Fibroblast of lung (primary cell): ENCODE data around the gene COASY. TPM values are rescaled to one million over a fixed set of nuclear protein-coding genes. Genes with fewer than 3 reads are reported as not detected.

Experiments
- DNase-seq, 2 donors: peaks; one replicate each; pipeline versions ENCODE4 v3.0.0 to v3.0.0-alpha.2; 2010; ENCODE audit warnings: low read depth in 2 of 2
- H2AFZ ChIP-seq: 2 replicates; pipeline ENCODE4 v1.5.1; 2012; ENCODE audit warnings: low read length, control low read depth, inconsistent platforms
- H3K27ac ChIP-seq: 2 replicates; pipeline ENCODE4 v1.5.1; 2011; ENCODE audit warnings: low read length, control low read depth; ENCODE audit not compliant: insufficient read depth
- H3K27me3 ChIP-seq: 2 replicates; pipeline ENCODE4 v1.5.1; 2011; ENCODE audit warnings: mild to moderate bottlenecking, low read length; ENCODE audit not compliant: control insufficient read depth, insufficient read depth
- H3K36me3 ChIP-seq: 2 replicates; pipeline ENCODE4 v1.5.1; 2011; ENCODE audit warnings: low read length; ENCODE audit not compliant: control insufficient read depth, insufficient read depth
- H3K4me1 ChIP-seq: 2 replicates; pipeline ENCODE4 v1.5.1; 2011; ENCODE audit warnings: low read length; ENCODE audit not compliant: control insufficient read depth, insufficient read depth; ENCODE audit errors: extremely low read depth
- H3K4me2 ChIP-seq: 2 replicates; pipeline ENCODE4 v1.5.1; 2011; ENCODE audit warnings: low read length, control low read depth; ENCODE audit not compliant: insufficient read depth; ENCODE audit errors: extremely low read depth
- H3K4me3 ChIP-seq, 4 experiments: fragments of 200-600 bp in 1 of 4; sonication (generic) in 1 of 4; replicated peaks in 1 of 4; 2 replicates each; pipeline ENCODE4 v1.5.1; 2011 to 2016; ENCODE audit warnings: low read length in 4 of 4, low read depth in 3 of 4, mild to moderate bottlenecking in 3 of 4, control low read depth in 2 of 4, inconsistent platforms in 1 of 4, mixed read lengths in 1 of 4; ENCODE audit not compliant: insufficient read depth in 1 of 4; ENCODE audit errors: control extremely low read depth in 1 of 4
- H3K79me2 ChIP-seq: 2 replicates; pipeline ENCODE4 v1.5.1; 2012; ENCODE audit warnings: mild to moderate bottlenecking, low read length, inconsistent platforms; ENCODE audit not compliant: control insufficient read depth, insufficient read depth
- H3K9ac ChIP-seq: 2 replicates; pipeline ENCODE4 v1.5.1; 2011; ENCODE audit warnings: mild to moderate bottlenecking, low read length, control low read depth; ENCODE audit not compliant: insufficient read depth
- H3K9me3 ChIP-seq: 2 replicates; pipeline ENCODE4 v1.5.1; 2012; ENCODE audit warnings: low read depth, low read length; ENCODE audit not compliant: control insufficient read depth, insufficient read depth
- H4K20me1 ChIP-seq: 2 replicates; pipeline ENCODE4 v1.5.1; 2011; ENCODE audit warnings: low read length; ENCODE audit not compliant: control insufficient read depth, insufficient read depth; ENCODE audit errors: extremely low read depth
- EZH2 ChIP-seq: IDR thresholded peaks from 2 replicates; pipeline ENCODE4 v1.5.1; 2012; ENCODE audit warnings: low read length, control low read depth, mild to moderate bottlenecking; ENCODE audit errors: missing control alignments
- polyA plus RNA-seq, 2 donors: library from polyadenylated mRNA; depleted of rRNA in 1 of 2; stranded (reverse) in 1 of 2; unstranded in 1 of 2; fragments of >200 nt; gene quantifications; 2 replicates each; pipeline ENCODE4 v1.2.1, GENCODE V29; 2011 to 2012; ENCODE audit warnings: missing spikeins in 1 of 2
- total RNA-seq: library from RNA; depleted of rRNA; stranded (reverse); fragments of >200 nt; gene quantifications from 2 replicates; pipeline ENCODE4 v1.2.1, GENCODE V29; 2014
- TF ChIP-seq, protein P1 (sequence below), 2 donors: IDR thresholded peaks in 1 of 2; conservative IDR thresholded peaks in 1 of 2; 1 replicate in 1 of 2; 2 replicates in 1 of 2; pipeline ENCODE4 v1.5.1; 2011 to 2012; ENCODE audit warnings: low read length in 2 of 2, control low read depth in 1 of 2, inconsistent platforms in 1 of 2, low read depth in 1 of 2, mild to moderate bottlenecking in 1 of 2

Gene COASY
- total and polyA plus RNA-seq, 2 donors (not counting 1 experiment from before 2014, with no cell fraction given) = 16.5 to 20.3 TPM

GRCh38 chr17:42535155-42536047 is 26.5 kb upstream of the COASY start:
- Histone ChIP-seq H3K79me2 (peaks cover 9% of the 10 kb centered on the region), H3K9me3 (no peaks in the 10 kb centered on the region), H2AFZ (peak overlapping the region; percentile 60), H3K27me3 (no peaks in the 10 kb centered on the region), H3K4me1 (peaks cover 13% of the 10 kb centered on the region), H3K36me3 (peaks cover 11% of the 10 kb centered on the region), H3K9ac (no peak overlapping the region), H3K4me3 (peak overlapping the region; percentile 8 to 78 (median 68)), H3K27ac (peak overlapping the region; percentile 70), H4K20me1 (no peaks in the 10 kb centered on the region), H3K4me2 (peak overlapping the region; percentile 89)
- no peak for DNase-seq
- no peak for TF ChIP-seq EZH2
- TF ChIP-seq, protein P1, sequence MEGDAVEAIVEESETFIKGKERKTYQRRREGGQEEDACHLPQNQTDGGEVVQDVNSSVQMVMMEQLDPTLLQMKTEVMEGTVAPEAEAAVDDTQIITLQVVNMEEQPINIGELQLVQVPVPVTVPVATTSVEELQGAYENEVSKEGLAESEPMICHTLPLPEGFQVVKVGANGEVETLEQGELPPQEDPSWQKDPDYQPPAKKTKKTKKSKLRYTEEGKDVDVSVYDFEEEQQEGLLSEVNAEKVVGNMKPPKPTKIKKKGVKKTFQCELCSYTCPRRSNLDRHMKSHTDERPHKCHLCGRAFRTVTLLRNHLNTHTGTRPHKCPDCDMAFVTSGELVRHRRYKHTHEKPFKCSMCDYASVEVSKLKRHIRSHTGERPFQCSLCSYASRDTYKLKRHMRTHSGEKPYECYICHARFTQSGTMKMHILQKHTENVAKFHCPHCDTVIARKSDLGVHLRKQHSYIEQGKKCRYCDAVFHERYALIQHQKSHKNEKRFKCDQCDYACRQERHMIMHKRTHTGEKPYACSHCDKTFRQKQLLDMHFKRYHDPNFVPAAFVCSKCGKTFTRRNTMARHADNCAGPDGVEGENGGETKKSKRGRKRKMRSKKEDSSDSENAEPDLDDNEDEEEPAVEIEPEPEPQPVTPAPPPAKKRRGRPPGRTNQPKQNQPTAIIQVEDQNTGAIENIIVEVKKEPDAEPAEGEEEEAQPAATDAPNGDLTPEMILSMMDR (conservative IDR thresholded peaks at IDR 0.05 in 1 of 2, IDR thresholded peaks at IDR 0.05 in 1 of 2; ENCODE audit: low read depth in 1 of 2, low read length in 2 of 2) = no peak

- Histone ChIP-seq H3K9me3 (no peaks in the 10 kb centered on the region), H3K4me3 (peak within 1 kb of the TSS; percentile 76 to 85 (median 78)), H3K27me3 (no peaks in the 10 kb centered on the region), H3K4me2 (peak within 1 kb of the TSS; percentile 89), H3K36me3 (peaks cover 12% of the 10 kb centered on the region), H3K79me2 (peaks cover 9% of the 10 kb centered on the region), H3K4me1 (peaks cover 13% of the 10 kb centered on the region), H3K27ac (peak within 1 kb of the TSS; percentile 70), H2AFZ (peak within 1 kb of the TSS; percentile 60), H4K20me1 (no peaks in the 10 kb centered on the region), H3K9ac (peak within 1 kb of the TSS; percentile 82)
- TF ChIP-seq, protein P1 (conservative IDR thresholded peaks at IDR 0.05 in 1 of 2, IDR thresholded peaks at IDR 0.05 in 1 of 2; ENCODE audit: low read depth in 1 of 2, low read length in 2 of 2) = no peak
- no peak for TF ChIP-seq EZH2
- peak; percentile 76 to 88 for DNase-seq
Observed at GRCh38 chr17:42536048-42536371, 25.9 kb upstream of the COASY start, which contains the start of gene NAGLU. NAGLU (plus strand) TSS chr17:42536241; CDS start chr17:42536273, 32 bp downstream.

DNA sequence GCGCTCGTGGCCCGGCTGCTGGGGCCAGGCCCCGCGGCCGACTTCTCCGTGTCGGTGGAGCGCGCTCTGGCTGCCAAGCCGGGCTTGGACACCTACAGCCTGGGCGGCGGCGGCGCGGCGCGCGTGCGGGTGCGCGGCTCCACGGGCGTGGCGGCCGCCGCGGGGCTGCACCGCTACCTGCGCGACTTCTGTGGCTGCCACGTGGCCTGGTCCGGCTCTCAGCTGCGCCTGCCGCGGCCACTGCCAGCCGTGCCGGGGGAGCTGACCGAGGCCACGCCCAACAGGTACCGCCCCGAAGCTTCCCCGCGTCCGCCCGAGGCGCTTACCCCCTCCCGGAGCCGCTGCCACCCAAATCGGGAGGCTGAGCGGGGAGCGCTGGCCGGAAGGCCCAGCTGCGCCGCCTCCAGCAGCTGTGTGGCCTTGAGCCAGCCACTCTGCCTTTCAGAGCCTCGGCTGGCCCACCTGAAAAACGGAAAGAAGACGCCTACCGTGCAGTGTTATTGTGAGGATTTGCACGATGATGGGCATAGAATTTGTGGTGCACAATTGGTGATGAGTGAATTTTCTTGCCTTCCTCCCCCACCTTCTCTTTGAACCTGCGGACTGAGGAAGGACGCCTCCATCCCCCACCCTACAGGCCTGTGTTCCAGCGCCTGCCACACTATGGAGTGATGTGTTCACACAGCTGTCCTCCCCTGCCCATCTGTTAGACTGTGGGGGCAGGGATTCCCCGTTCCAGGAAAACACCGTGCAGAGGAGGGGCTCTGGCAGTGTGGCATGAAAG is 25.4 kb upstream of the COASY start:
- peak overlapping the region; percentile 76 to 85 (median 78) for H3K4me3 ChIP-seq
- peak overlapping the region; percentile 7 for H2AFZ ChIP-seq
- no peaks in the 10 kb centered on the region for H3K9me3 ChIP-seq
- H3K27ac ChIP-seq = peak overlapping the region; percentile 70
- peak; percentile 79 to 84 for DNase-seq
- H3K79me2 ChIP-seq = peaks cover 9% of the 10 kb centered on the region
- no peak for TF ChIP-seq EZH2
- TF ChIP-seq, protein P1 (conservative IDR thresholded peaks at IDR 0.05 in 1 of 2, IDR thresholded peaks at IDR 0.05 in 1 of 2; ENCODE audit: low read depth in 1 of 2, low read length in 2 of 2) = no peak
- H3K4me1 ChIP-seq = peaks cover 11% of the 10 kb centered on the region
- peak overlapping the region; percentile 82 for H3K9ac ChIP-seq
- peaks cover 12% of the 10 kb centered on the region for H3K36me3 ChIP-seq
- no peaks in the 10 kb centered on the region for H4K20me1 ChIP-seq
- no peaks in the 10 kb centered on the region for H3K27me3 ChIP-seq
- H3K4me2 ChIP-seq = peak overlapping the region; percentile 89
